Hippocampal formation (tissue), 2 donors: ENCODE measurements around the gene SPATA32.
"Not testable (repeated sequence)": the region's sequence is repeated elsewhere in the genome, so short reads cannot be mapped to it uniquely, and the experiment has no call there.

Experiments
- DNase-seq, 2 donors: peaks; one replicate each; lab custom pipeline; 2025; lab: John Stamatoyannopoulos, UW

SPATA32 gene, protein sequence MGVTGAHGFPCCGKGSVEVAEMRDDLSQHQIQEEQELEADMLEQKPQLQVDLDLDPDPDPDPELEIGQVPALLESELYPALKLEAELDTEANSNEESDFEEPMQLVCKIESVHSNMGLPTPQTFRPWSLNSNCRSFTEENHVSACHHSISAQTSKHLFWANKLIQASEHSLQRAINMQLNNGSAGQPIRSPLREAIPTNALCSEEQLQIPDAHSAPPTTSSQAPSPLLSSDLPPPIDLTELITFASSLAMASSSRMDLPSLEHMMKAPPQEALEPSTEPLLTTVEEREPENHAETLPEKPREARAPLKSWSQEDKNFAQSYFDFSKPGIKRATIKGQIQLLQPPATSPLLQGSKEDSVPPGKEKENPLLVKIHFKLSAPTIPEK

GRCh38 chr17:45261577-45262515 lies at the start of gene SPATA32:
TSS of gene SPATA32 (minus strand) at chr17:45262094. CDS start at chr17:45262016, 78 bp downstream.
- DNase-seq = peak in 1 of 2 donors; percentile 13

DNA sequence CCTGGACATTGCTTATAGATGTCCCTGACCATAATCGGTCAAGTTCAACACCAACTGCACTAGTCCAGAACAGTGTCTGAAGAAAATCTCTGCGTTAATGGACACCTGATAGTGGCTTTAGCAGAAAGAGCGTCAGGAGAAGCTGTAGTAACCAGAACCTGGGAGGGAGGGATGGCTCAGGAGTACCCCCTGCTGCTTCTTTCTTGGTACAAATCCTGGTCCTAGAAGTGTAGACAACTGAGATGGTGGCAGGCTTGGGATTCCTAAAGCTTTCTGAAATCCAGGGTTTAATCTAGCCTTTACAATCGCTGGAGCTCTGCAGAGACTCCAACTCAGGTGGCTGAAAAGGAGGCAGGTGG lies 49.5 kb upstream of the SPATA32 start:
- no peak for DNase-seq

GRCh38 chr17:45310380-45311324 lies 48.8 kb upstream of the SPATA32 start:
- no peak for DNase-seq

DNA sequence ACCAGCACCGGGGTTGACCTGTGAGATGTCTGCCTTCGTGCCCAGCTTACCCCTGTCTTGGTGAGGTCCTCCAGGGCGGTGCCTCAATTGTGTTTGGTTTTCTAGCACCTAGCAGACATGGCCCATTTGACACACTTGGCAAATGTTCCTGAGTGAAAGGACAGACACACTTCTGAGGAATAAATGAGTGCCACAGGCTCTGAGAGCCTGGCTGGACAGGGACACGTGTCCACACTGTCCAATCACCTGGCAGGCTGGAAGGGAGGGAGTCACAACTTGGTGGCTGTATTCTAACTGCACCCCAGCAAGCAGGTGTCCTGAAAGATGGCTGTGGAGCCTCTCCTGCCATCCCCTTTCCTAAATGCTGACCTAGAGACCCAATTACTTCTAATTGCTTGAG lies 47.5 kb upstream of the SPATA32 start:
- no peak for DNase-seq

DNA sequence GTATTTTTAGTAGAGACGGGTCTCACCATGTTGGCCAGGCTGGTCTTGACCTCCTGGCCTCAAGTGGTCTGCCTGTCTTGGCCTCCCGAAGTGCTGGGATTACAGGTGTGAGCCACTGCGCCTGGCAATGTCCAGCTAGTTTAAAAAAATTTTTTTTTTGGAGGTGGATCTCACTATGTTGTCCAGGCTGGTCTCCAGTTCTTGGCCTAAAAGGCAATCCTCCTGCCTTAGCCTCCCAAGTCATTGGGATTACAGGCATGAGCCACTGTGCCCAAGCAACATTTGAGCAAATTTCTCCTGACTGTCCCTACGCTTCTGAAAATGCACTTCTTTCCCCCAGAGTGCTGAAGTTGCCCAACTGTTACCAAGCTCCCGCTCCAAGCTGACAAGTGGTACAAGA lies 46.9 kb upstream of the SPATA32 start:
- no peak for DNase-seq

DNA sequence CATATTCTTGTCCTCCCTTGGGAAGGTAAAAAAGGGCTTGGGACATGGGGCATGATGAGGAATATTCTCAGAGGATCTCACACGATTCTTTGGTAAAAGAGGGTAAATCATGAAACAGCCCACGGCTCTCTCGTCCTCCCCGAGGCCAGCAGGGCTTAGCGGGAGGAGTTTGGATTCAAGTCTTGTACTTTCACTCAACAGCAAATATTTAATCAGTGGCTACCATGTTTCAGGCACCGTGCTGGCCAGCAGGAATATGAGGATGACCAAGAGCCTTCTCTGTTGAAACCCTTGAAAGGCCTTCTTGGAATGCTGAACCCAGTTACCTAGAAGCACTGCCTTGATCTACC lies 46.1 kb upstream of the SPATA32 start:
- DNase-seq = no peak

DNA sequence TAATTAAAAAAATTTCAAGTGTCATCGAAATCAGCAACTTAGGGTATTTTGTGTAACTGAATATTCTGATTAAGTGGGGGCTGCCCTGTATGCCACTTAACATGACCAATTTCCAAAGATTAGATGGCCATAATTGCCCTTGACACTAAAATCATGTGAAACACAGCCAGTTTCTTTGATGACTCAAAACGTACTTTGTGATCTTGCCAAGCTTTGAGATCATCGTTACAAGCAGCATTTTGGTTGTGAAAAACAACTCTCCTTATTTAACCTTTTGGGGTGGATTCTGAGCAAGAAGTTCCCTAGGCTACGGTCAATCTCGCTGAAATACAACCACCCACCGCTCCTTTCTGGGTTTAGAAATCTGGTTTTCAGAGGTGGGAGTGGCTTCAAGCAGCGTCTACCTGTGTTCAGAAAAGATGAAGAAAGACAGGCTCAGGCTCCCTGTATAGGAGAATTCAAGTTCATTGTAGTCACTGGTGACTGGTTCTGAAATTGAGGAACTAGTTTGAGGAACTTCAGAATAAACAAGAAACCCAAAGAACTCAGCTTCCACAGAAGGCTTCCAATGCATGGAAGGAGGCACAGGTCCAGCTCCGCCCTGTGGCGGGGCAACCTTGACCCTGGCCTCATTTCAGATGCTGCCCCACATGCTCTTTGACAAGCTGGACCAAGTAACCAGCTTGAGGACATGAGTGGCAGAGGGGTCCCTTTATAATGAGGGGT lies 45.6 kb upstream of the SPATA32 start:
- peak in 1 of 2 donors; percentile 35 for DNase-seq

DNA sequence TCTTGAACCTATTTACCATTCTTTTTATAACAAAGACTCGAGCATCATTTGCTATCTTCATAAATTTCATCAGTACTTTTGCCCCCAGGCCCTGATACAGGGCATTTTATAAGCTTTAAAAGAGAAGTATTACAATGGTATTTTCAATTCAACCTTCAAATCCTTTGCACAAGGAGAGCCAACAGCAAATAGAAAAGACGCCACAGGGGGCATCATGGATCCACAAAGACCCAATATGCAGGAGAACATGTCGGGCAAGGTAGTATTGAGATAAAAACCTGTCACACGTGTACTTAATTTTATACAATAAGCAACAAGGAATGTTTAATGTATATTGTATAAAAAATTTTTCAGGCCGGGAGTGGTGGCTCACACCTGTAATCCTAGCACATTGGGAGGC lies 44.7 kb upstream of the SPATA32 start:
- no peak for DNase-seq

- no peak for DNase-seq
These were observed 44.2 kb upstream of the SPATA32 start for GRCh38 chr17:45306094-45306493.

- DNase-seq = no peak
These were observed 43.7 kb upstream of the SPATA32 start for GRCh38 chr17:45305530-45306087.

DNA sequence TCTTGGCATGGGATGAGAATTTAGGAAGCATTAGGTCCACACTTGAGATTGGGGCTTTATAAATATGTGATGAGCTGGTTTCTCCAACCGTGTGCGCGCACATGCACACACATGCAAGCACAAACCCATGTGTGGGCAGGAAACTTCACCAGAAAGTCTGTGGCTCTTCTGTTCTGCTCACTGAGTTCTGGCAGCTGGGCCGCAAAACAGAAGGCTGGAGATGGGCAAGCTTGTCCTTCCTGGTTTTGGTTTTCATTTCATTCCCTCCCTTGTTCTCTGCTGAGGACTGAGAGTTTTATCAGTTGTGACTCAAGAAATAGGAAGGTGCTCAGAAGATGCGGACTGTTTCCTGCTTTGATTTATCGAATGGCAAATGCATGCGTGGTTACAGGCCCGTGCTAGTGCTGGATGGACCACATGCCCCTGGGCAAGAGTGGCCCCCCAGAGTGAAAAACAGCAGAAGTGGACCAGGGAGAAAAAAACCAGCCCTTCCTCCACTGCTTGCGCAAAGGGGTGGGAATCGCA lies 40.8 kb upstream of the SPATA32 start:
- peak in 1 of 2 donors; percentile 53 for DNase-seq

DNA sequence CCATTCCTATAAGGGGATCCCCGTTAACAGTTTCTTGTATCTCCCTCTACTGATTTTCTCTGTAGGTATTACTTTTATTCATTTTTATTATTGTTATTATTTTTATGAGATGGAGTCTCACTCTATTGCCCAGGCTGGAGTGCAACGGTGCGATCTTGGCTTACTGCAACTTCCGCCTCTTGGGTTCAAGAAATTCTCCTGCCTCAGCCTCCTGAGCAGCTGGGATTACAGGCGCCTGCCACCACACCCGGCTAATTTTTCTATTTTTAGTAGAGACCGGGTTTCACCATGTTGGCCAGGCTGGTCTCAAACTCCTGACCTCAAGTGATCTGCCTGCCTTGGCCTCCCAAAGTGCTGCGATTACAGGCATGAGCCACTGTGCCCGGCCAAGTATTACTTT lies 40.3 kb upstream of the SPATA32 start:
- not testable (repeated sequence) for DNase-seq

GRCh38 chr17:45301674-45302073 lies 39.8 kb upstream of the SPATA32 start:
- DNase-seq = no peak

DNA sequence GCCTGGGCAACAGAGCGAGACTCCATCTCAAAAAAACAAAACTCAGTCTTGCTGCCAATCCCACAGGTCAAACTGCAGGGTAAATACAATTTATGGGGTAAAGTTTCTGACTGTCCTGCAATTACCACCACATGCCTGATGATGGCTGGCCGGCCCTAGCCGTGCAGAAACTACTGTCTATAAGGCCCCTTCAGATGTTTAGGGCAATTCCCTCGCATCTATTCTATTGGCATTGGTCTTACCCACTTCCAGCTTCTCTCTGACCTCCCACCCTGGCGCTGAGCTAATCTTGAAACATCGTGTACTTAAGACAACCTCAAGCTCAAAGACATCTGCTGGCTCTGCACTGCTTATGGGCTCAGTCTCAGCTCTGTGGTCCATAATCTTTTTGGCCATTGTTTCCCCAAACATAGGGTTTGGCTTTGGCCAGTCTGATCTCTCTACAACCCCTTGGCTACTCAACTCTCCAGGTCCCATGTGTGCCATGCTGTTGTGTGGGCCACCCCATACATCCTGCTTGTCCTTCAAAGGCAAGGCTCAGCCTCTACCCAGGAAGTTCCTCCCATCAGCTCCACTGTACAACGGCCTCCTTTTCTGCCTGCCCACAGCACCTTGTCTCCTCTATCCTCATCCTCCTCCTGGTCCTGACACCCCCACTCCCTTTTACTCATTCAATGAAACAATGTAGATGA lies 38.3 kb upstream of the SPATA32 start:
- no peak for DNase-seq

DNA sequence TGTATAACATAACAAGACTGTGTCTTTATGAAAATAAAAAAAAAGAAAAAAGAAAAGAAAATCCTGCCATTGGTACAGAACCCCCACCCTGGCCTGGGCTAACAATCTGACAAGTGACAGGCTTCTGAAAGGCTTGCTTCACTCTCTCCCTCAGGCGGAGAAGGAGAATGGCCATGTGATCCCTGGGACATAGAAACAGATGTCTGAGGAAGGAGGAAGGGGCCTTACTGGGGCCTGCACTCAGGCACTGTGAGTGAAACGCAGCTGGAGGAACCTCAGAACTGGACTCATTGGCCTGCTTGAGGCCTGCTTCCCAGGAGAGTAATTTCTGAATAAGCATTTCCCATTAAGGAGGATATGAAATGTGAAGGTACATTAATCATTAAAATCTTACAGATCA lies 37.5 kb upstream of the SPATA32 start:
- peak in 1 of 2 donors; percentile 39 for DNase-seq

DNA sequence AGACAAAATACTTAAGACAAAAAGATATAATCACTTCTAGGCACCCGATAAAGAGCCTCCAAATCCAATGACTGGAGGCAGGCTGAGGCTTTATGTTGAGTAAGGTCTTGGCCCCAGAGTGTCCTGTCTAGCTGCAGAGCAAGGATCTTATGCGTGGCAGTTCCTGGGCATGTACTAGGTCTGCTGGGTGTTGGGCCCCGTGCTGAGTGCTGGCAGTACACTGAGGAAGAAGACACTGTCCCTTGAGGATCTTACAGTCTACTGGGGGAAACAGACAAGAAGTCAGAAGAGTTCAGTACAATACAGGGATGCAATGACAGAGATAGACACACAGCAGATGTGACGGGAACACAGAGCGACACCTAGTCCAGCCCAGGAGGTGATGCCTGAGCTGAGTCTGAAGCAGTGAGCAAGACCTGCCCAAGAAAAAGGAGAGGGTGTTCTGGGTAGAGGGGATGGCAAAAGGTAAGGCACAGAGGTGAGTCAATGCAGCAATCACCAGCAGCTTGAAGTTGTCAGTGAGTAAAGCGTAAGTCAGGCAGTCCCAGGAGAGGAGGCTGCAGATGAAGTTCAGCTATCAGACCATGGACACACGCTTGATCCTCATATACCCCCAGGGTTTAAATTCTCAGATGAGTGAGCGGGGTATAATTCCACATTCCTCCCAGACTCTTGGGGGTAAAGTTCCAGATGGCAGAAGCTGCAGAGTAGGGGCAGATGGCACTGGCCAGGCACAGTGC lies 36.8 kb upstream of the SPATA32 start:
- DNase-seq = no peak

GRCh38 chr17:45296833-45297124 lies 34.9 kb upstream of the SPATA32 start:
- DNase-seq = no peak

- DNase-seq = peak in 1 of 2 donors; percentile 36
These were observed 34.3 kb upstream of the SPATA32 start for GRCh38 chr17:45296003-45296832.

- no peak for DNase-seq
These were observed 32.6 kb upstream of the SPATA32 start for GRCh38 chr17:45294506-45294905.
